IMR-90 (cell line): ENCODE data around the gene C3orf85. TPM values are rescaled to one million over a fixed set of nuclear protein-coding genes. Genes with fewer than 3 reads are reported as not detected.

Experiments
- ATAC-seq: fragments of 200-7000 bp; cut with Tn5 transposase; 2 replicates; pipeline ENCODE4 v1.9.1; 2020; ENCODE audit warnings: low read depth, mild to moderate bottlenecking, moderate library complexity
- BruUV-seq: library from RNA; stranded (reverse); fragments of 400-500 nt; replicated peaks from 2 replicates; lab custom pipeline; 2021; lab: Mats Ljungman, UMichigan
- CTCF ChIA-PET: fragments of 300-600 bp; formaldehyde crosslinking; extraction: SDS; loops from one replicate; lab custom pipeline; 2021; ENCODE audit warnings: antibody characterized with exemption; lab: Yijun Ruan, JAX
- POLR2A ChIA-PET: fragments of 300-600 bp; sonication (Branson Sonifier 250); formaldehyde crosslinking; loops from one replicate; lab custom pipeline; 2022; ENCODE audit warnings: antibody characterized with exemption; ENCODE audit not compliant: unreplicated experiment; lab: Charles Lee
- DNase-seq: peaks from one replicate; pipeline ENCODE4 v3.0.0; 2013
- H2AFZ ChIP-seq: replicated peaks from 2 replicates; pipeline ENCODE3; 2013; ENCODE audit warnings: low read length, mild to moderate bottlenecking; ENCODE audit not compliant: poor library complexity
- H2AK5ac ChIP-seq: 2 replicates; pipeline ENCODE4 v1.6.1; 2013; ENCODE audit warnings: low read depth, low read length, inconsistent platforms
- H2AK9ac ChIP-seq: replicated peaks from 2 replicates; pipeline ENCODE3; 2013; ENCODE audit warnings: mild to moderate bottlenecking, low read depth, low read length, moderate library complexity; ENCODE audit not compliant: poor library complexity
- H2BK120ac ChIP-seq: 2 replicates; pipeline ENCODE4 v1.6.1; 2013; ENCODE audit warnings: low read depth, low read length, inconsistent platforms
- H2BK15ac ChIP-seq: 3 replicates; pipeline ENCODE4 v1.6.1; 2013; ENCODE audit warnings: low read depth, low read length, inconsistent platforms
- H2BK20ac ChIP-seq: 2 replicates; pipeline ENCODE4 v1.6.1; 2013; ENCODE audit warnings: low read depth, mild to moderate bottlenecking, inconsistent platforms, low read length, moderate library complexity
- H2BK5ac ChIP-seq: 2 replicates; pipeline ENCODE4 v1.6.1; 2013; ENCODE audit warnings: mild to moderate bottlenecking, low read depth, low read length, inconsistent platforms; ENCODE audit not compliant: poor library complexity, severe bottlenecking
- H3K14ac ChIP-seq: replicated peaks from 2 replicates; pipeline ENCODE4 v1.6.1; 2013; ENCODE audit warnings: low read depth, low read length, inconsistent platforms
- H3K18ac ChIP-seq: 2 replicates; pipeline ENCODE4 v1.6.1; 2013; ENCODE audit warnings: low read depth, low read length, control low read depth
- H3K23ac ChIP-seq: 2 replicates; pipeline ENCODE4 v1.6.1; 2013; ENCODE audit warnings: low read depth, low read length, inconsistent platforms
- H3K27ac ChIP-seq: 2 replicates; pipeline ENCODE4 v1.5.1; 2013; ENCODE audit warnings: mild to moderate bottlenecking, control low read depth, low read length; ENCODE audit not compliant: insufficient read depth
- H3K27me3 ChIP-seq: 2 replicates; pipeline ENCODE4 v1.6.1; 2013; ENCODE audit warnings: low read length; ENCODE audit not compliant: control insufficient read depth, insufficient read depth
- H3K36me3 ChIP-seq: 2 replicates; pipeline ENCODE4 v1.6.1; 2013; ENCODE audit warnings: low read length, mixed read lengths; ENCODE audit not compliant: control insufficient read depth, insufficient read depth
- H3K4ac ChIP-seq: 2 replicates; pipeline ENCODE4 v1.6.1; 2013; ENCODE audit warnings: low read depth, low read length, inconsistent platforms
- H3K4me1 ChIP-seq: 2 replicates; pipeline ENCODE4 v1.6.1; 2013; ENCODE audit warnings: low read length, mixed read lengths; ENCODE audit not compliant: control insufficient read depth, insufficient read depth
- H3K4me2 ChIP-seq: 2 replicates; pipeline ENCODE4 v1.6.1; 2013; ENCODE audit warnings: low read depth, mild to moderate bottlenecking, control low read depth, low read length, moderate library complexity
- H3K4me3 ChIP-seq: 2 replicates; pipeline ENCODE4 v1.5.1; 2013; ENCODE audit warnings: low read depth, mild to moderate bottlenecking, control low read depth, low read length, moderate library complexity; ENCODE audit not compliant: insufficient read depth
- H3K56ac ChIP-seq: 2 replicates; pipeline ENCODE4 v1.6.1; 2013; ENCODE audit warnings: low read length, inconsistent platforms; ENCODE audit not compliant: insufficient read depth; ENCODE audit errors: extremely low read depth
- H3K79me1 ChIP-seq, 2 experiments: 2 replicates each; pipeline ENCODE4 v1.6.1; 2013; ENCODE audit warnings: low read length in 2 of 2, inconsistent platforms in 1 of 2, low read depth in 1 of 2
- H3K9ac ChIP-seq: 2 replicates; pipeline ENCODE4 v1.6.1; 2013; ENCODE audit warnings: low read depth, low read length, control low read depth
- H3K9me1 ChIP-seq: 2 replicates; pipeline ENCODE4 v1.6.1; 2013; ENCODE audit warnings: low read length, inconsistent platforms; ENCODE audit not compliant: insufficient read depth
- H3K9me3 ChIP-seq: 2 replicates; pipeline ENCODE4 v1.6.1; 2013; ENCODE audit warnings: low read length; ENCODE audit not compliant: control insufficient read depth, insufficient read depth
- H4K20me1 ChIP-seq: 2 replicates; pipeline ENCODE4 v1.6.1; 2013; ENCODE audit warnings: low read length, inconsistent platforms; ENCODE audit not compliant: insufficient read depth
- H4K5ac ChIP-seq: 2 replicates; pipeline ENCODE4 v1.6.1; 2013; ENCODE audit warnings: mild to moderate bottlenecking, low read depth, low read length, control low read depth
- H4K8ac ChIP-seq, 2 experiments: 2 replicates each; pipeline ENCODE4 v1.6.1; 2013; ENCODE audit warnings: low read depth in 2 of 2, low read length in 2 of 2, control low read depth in 1 of 2, inconsistent platforms in 1 of 2
- H4K91ac ChIP-seq: 2 replicates; pipeline ENCODE4 v1.6.1; 2013; ENCODE audit warnings: low read depth, low read length, inconsistent platforms; ENCODE audit not compliant: insufficient read depth
- CHD1 ChIP-seq: IDR thresholded peaks from 2 replicates; pipeline ENCODE4 v1.6.1; 2012; ENCODE audit warnings: low read depth, low read length, improper control_type of control experiment
- MAFK ChIP-seq: IDR thresholded peaks from 2 replicates; pipeline ENCODE4 v1.6.1; 2012; ENCODE audit warnings: low read depth, low read length, improper control_type of control experiment
- NFE2L2 ChIP-seq: fragments of 150-350 bp; IDR thresholded peaks from 2 replicates; pipeline ENCODE4 v1.6.1; 2016; ENCODE audit warnings: low read depth, mild to moderate bottlenecking, low read length
- POLR2A ChIP-seq: IDR thresholded peaks from 2 replicates; pipeline ENCODE4 v1.6.1; 2012; ENCODE audit warnings: mild to moderate bottlenecking, low read depth, low read length
- SMC3 ChIP-seq: fragments of 150-350 bp; IDR thresholded peaks from 2 replicates; pipeline ENCODE4 v1.6.1; 2016; ENCODE audit warnings: low read depth, mild to moderate bottlenecking, antibody characterized with exemption, low read length, moderate library complexity
- WGBS, 2 experiments: methylation state at CpG; one replicate each; pipeline versions ENCODE4 v1.1.5 to v1.1.7; 2013; ENCODE audit warnings: missing lambda C conversion rate in 2 of 2; ENCODE audit not compliant: insufficient read length in 1 of 2; ENCODE audit errors: extremely low coverage in 2 of 2; 5-methylcytosine and 5-hydroxymethylcytosine counted together
- dilution Hi-C: fragments of 300-500 bp; cut with HindIII; formaldehyde crosslinking; loops from one replicate; pipeline ENCODE4 v1.14.3; 2018; ENCODE audit warnings: low sequenced_read_pairs; ENCODE audit not compliant: unreplicated experiment
- in situ Hi-C: fragments of 300-500 bp; cut with MboI; formaldehyde crosslinking; loops from 3 replicates; pipeline ENCODE4 v1.14.3; 2019; ENCODE audit warnings: low sequenced_read_pairs, inconsistent platforms, mixed read lengths
- intact Hi-C: fragments of 100-400 bp; cut with micrococcal nuclease; formaldehyde crosslinking; loops from 2 replicates; pipeline ENCODE4 v1.10.0; 2022
- polyA plus RNA-seq, 3 experiments: library from polyadenylated mRNA; depleted of rRNA; stranded (reverse); fragments of >200 nt; gene quantifications; 2 replicates each; pipeline ENCODE4 v1.2.3, GENCODE V29; 2012; ENCODE audit warnings: low replicate concordance in 1 of 3
- total RNA-seq: library from RNA; depleted of rRNA; stranded (reverse); fragments of >200 nt; gene quantifications from 2 replicates; pipeline ENCODE4 v1.2.3, GENCODE V29; 2012; rRNA removed

Gene C3orf85
- total and polyA plus RNA-seq, 2 of the 4 experiments (the other 2 are of a cell fraction), result not detected

- H3K56ac ChIP-seq, result no peak overlapping the region
- dilution Hi-C loops (no loop called here), in situ Hi-C loops (no loop called here), intact Hi-C loops (no loop called here)
- BruUV-seq, result no TSS peak
- ChIA-PET CTCF (interaction anchor here (0.5 to 0.7 kb wide), 2 partner anchors 32 to 166 kb away, joined by 3 to 4 read pairs; no protein-coding TSS in a partner anchor), POLR2A (no interaction called here)
- H3K27ac ChIP-seq, result no peak overlapping the region
- H4K20me1 ChIP-seq, result no peaks in the 10 kb centered on the region
- H3K79me1 ChIP-seq, result no peaks in the 10 kb centered on the region
- H3K18ac ChIP-seq, result no peak overlapping the region
- H3K4me2 ChIP-seq, result no peak overlapping the region
- no peaks in the 10 kb centered on the region; the same call in 1 of the 2 replicates for H3K9me3 ChIP-seq
- H2AK5ac ChIP-seq, result no peak overlapping the region
- H4K91ac ChIP-seq, result no peak overlapping the region
- H4K5ac ChIP-seq, result no peak overlapping the region
- no CpG with 5 or more reads among the region's 1 CpG for WGBS, 2 experiments
- H2BK5ac ChIP-seq, result no peak overlapping the region
- no peak for TF ChIP-seq CHD1
- no peak for TF ChIP-seq NFE2L2
- no peak for TF ChIP-seq SMC3
- TF ChIP-seq MAFK, result no peak
- no peak for TF ChIP-seq POLR2A
- H3K27me3 ChIP-seq, result no peaks in the 10 kb centered on the region
- H3K4ac ChIP-seq, result no peak overlapping the region
- ATAC-seq (no peak), DNase-seq (no peak)
- no peak overlapping the region for H2BK120ac ChIP-seq
- H3K23ac ChIP-seq, result no peak overlapping the region
- no peak overlapping the region for H2BK20ac ChIP-seq
- H3K9ac ChIP-seq, result no peak overlapping the region
- H3K36me3 ChIP-seq, result no peaks in the 10 kb centered on the region
- H2BK15ac ChIP-seq, result no peak overlapping the region
- no peaks in the 10 kb centered on the region for H3K4me1 ChIP-seq
- H2AFZ ChIP-seq, result no peak overlapping the region
- H3K4me3 ChIP-seq, result no peak overlapping the region
- no peaks in the 10 kb centered on the region for H3K9me1 ChIP-seq
- no peak overlapping the region for H4K8ac ChIP-seq
- no peak overlapping the region for H2AK9ac ChIP-seq
- no peak overlapping the region for H3K14ac ChIP-seq
Observed at GRCh38 chr3:109195815-109196214, 59.3 kb downstream of the C3orf85 start.

Other genes with a start within 250 kb of the C3orf85 start
- gene GUCA1C, start 182.8 kb upstream of the C3orf85 start, total RNA-seq, result not detected in 2 replicates
- not detected in 2 replicates for gene GUCA1C, start 182.8 kb upstream of the C3orf85 start, polyA plus RNA-seq (2012; rRNA removed)
- gene MORC1, start 18.6 kb upstream of the C3orf85 start, total RNA-seq, result not detected in 2 replicates
- gene MORC1, start 18.6 kb upstream of the C3orf85 start, polyA plus RNA-seq (2012; rRNA removed), result not detected in 2 replicates
- not detected in 2 replicates for gene DPPA2, start 179.8 kb downstream of the C3orf85 start, total RNA-seq
- gene DPPA2, start 179.8 kb downstream of the C3orf85 start, polyA plus RNA-seq (2012; rRNA removed), result not detected in 2 replicates
- not detected in 2 replicates for gene DPPA4, start 200.8 kb downstream of the C3orf85 start, total RNA-seq
- 0.02 TPM in 1 of 2 replicates, not detected in the other for gene DPPA4, start 200.8 kb downstream of the C3orf85 start, polyA plus RNA-seq (2012; rRNA removed)